SJSA1 (cell line): ENCODE results near the gene ACBD3. TPM values are rescaled to one million over a fixed set of nuclear protein-coding genes. Genes with fewer than 3 reads are reported as not detected.

ENCODE experiments used
- DNase-seq, 2 experiments: peaks; one replicate each; pipeline ENCODE4 v3.0.0-alpha.2; 2015 to 2020; ENCODE audit warnings: low spot score in 2 of 2, low read depth in 1 of 2
- H3K27ac ChIP-seq: fragments of 250-450 bp; sonication (Bioruptor Pico); 2 replicates; pipeline ENCODE4 v1.5.1; 2020; ENCODE audit warnings: mild to moderate bottlenecking, moderate library complexity
- H3K27me3 ChIP-seq: fragments of 250-450 bp; sonication (Bioruptor Pico); replicated peaks from 2 replicates; pipeline ENCODE4 v1.5.1; 2020; ENCODE audit warnings: mild to moderate bottlenecking, moderate library complexity
- H3K36me3 ChIP-seq: fragments of 250-450 bp; sonication (Bioruptor Pico); 2 replicates; pipeline ENCODE4 v1.5.1; 2020; ENCODE audit warnings: mild to moderate bottlenecking
- H3K4me1 ChIP-seq: fragments of 250-450 bp; sonication (Bioruptor Pico); replicated peaks from 2 replicates; pipeline ENCODE4 v1.6.1; 2021; ENCODE audit warnings: mild to moderate bottlenecking
- H3K4me3 ChIP-seq: fragments of 250-450 bp; sonication (Bioruptor Pico); 2 replicates; pipeline ENCODE4 v1.5.1; 2020; ENCODE audit warnings: mild to moderate bottlenecking
- H3K9me3 ChIP-seq: fragments of 250-450 bp; sonication (Bioruptor Pico); replicated peaks from 2 replicates; pipeline ENCODE4 v1.5.1; 2020; ENCODE audit warnings: mild to moderate bottlenecking
- total RNA-seq: library from RNA; depleted of rRNA; stranded (reverse); fragments of >200 nt; shearing (Covaris generic); gene quantifications from 2 replicates; pipeline ENCODE4 v1.2.3, GENCODE V29; 2014; rRNA removed

Gene ACBD3
- total RNA-seq = 44.4 and 62.6 TPM in 2 replicates

DNA sequence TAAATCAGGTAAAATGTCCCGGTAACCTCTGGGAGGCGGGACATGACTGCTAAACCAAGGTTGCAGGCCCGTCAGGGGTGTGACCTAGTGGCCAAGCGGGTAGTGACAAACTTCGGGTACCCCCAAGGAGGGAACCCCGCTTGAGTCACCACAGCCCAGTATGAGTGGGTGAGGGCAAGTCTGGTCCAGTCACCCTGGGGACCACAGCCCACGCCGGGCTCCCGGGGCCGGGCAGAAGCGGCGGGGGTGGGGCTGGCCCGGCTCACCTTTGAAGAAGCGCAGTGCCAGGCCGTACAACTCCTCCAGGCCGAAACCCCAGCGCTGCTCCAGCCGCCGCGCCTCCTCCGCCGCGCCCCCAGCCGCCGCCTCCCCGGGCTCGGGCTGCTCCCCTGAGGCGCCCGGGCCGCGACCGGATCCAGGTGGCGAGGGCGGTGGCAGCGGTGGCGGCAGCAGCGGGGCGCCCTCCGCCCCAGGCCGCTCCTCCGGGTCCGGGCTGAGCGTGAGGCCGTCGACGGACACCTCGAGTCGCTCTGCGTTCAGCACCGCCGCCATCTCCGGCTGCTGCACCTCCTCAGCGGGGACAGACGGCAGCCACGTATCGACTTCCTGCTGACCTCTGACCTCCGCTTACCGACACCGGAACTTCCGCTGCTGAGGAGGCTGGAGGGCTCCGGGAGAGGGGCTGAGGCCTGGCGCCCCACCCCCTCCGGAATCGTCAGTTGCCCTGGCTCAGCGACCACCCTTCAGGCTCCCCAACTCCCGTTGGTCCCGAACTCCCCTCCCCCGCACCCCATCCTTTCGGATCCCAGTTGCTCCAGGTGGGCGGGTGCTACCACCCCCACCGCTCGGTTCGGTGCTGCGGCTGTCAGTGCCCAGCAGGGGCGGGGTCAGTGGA lies at the start of gene ACBD3:
Gene ACBD3 (minus strand): TSS at position 618 of the 895 bp plus-strand sequence. CDS start 66 bp downstream, at position 552.
- Histone ChIP-seq H3K9me3 (no peaks in the 10 kb centered on the region), H3K36me3 (peaks cover 30% of the 10 kb centered on the region), H3K27me3 (no peaks in the 10 kb centered on the region), H3K4me1 (peaks cover 16% of the 10 kb centered on the region), H3K27ac (peak within 1 kb of the TSS; percentile 74), H3K4me3 (peak within 1 kb of the TSS; percentile 99)
- DNase-seq = peak; percentile 85 to 87

- Histone ChIP-seq H3K4me1 (no peaks in the 10 kb centered on the region), H3K36me3 (peaks cover 33% of the 10 kb centered on the region), H3K9me3 (no peaks in the 10 kb centered on the region), H3K27ac (no peak overlapping the region), H3K27me3 (no peaks in the 10 kb centered on the region), H3K4me3 (no peak overlapping the region)
- DNase-seq = no peak
These were observed 47.3 kb upstream of the ACBD3 start for GRCh38 chr1:226233806-226234205.

DNA sequence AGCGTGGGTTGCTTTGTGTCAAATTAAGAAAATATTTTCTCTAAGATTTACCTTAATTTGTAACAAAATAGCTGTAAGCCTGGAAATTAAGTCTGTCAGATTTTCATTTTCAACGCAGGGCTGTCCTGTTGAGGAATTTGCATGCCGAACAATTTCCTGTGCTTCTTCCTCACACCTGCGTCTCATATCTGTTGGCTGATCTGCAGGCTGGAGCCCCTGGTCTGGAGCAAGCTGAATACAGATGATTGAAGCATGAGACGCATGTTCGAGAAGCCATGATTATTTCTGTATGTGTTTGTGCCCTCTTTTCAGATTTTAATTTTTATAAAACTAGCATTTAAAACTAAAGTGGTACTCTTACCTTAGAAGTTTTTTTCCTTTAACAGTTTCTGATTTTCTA lies 46.8 kb upstream of the ACBD3 start:
- no peaks in the 10 kb centered on the region for H3K4me1 ChIP-seq
- DNase-seq = no peak
- H3K27me3 ChIP-seq = no peaks in the 10 kb centered on the region
- H3K9me3 ChIP-seq = no peaks in the 10 kb centered on the region
- H3K36me3 ChIP-seq = peaks cover 33% of the 10 kb centered on the region
- H3K4me3 ChIP-seq = no peak overlapping the region
- H3K27ac ChIP-seq = no peak overlapping the region

DNA sequence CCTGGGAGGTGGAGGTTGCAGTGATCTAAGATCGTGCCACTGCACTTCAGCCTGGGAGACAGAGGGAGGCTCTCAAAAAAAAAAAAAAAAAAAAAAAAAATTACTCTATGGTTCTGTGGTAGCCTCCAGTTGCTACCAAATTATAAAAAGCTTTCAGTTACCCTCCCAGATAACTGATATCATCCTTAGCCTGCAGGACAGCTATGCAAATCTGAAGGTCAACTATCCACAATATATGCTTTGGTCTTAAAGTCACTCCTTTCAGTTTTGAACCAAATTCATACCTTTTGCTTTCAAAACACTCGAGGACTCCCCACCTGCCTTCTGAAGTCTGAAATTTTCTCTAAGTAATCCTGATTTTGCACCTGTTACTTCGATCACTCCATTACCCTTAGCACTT lies 40.1 kb upstream of the ACBD3 start:
- Histone ChIP-seq H3K4me3 (no peak overlapping the region), H3K27ac (no peak overlapping the region), H3K4me1 (peaks cover 7% of the 10 kb centered on the region), H3K36me3 (peaks cover 6% of the 10 kb centered on the region; the same call in 1 of the 2 replicates), H3K27me3 (peaks cover 20% of the 10 kb centered on the region), H3K9me3 (no peaks in the 10 kb centered on the region)
- DNase-seq = no peak

GRCh38 chr1:226223786-226224244 lies 37.3 kb upstream of the ACBD3 start:
- no peaks in the 10 kb centered on the region for H3K9me3 ChIP-seq
- DNase-seq = no peak
- peak overlapping the region; percentile 17 for H3K4me3 ChIP-seq
- no peak overlapping the region for H3K27ac ChIP-seq
- H3K4me1 ChIP-seq = peaks cover 7% of the 10 kb centered on the region
- H3K27me3 ChIP-seq = peaks cover 20% of the 10 kb centered on the region
- no peaks in the 10 kb centered on the region for H3K36me3 ChIP-seq

DNA sequence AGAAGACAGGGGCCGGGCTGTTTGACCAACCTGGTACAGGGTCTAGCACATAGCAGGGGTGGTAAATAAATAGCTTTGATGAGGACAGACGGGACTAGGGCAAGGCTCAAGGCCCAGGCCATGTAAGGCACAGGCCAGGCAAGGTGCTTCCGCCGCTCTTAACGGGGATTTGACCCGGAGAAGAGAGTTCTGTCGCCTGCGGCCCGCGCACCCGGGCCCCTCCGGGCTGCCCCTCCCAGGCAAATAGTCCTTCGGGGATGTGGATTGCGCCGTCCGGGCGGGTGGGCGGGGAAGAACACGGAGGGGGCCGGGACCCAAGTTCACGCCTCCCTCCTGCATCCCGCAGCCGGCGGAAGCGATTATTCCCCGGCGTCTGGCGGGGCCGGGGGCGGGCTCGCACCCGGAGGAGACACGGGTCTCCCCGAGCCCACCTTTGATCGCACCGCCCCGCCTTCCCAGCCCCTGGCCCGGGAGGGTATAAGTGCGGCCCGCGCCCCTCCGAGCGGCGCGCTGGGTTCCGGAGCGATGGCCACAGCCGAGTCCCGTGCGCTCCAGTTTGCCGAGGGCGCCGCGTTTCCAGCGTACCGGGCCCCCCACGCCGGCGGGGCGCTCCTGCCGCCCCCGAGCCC lies 36.7 kb upstream of the ACBD3 start, which contains the start of gene MIXL1:
Gene MIXL1 (plus strand): TSS at position 508 of the 629 bp plus-strand sequence. CDS start 18 bp downstream, at position 526.
- Histone ChIP-seq H3K27me3 (peaks cover 20% of the 10 kb centered on the region), H3K27ac (no peak within 1 kb of the TSS), H3K4me3 (peak within 1 kb of the TSS; percentile 17), H3K36me3 (no peaks in the 10 kb centered on the region), H3K4me1 (peaks cover 7% of the 10 kb centered on the region), H3K9me3 (no peaks in the 10 kb centered on the region)
- DNase-seq = no peak

DNA sequence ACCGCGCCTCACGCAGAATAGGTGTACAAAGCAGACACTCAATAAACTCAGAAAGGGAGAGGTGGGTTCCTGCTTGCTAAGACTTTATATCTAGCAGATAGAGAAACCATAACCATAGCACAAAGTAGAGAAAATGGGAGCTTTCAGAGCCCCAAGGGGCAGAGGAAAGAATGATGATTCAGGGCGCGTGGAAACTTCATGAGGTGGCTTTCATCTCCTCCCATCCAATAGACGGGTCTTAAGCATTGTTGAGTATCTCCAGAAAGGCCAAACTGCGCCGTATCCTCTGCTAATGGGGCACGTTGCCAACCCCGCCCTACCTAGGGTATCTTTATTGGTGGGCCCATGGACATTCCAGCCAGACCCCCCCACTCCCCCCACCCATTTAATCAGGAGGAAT lies 36.1 kb upstream of the ACBD3 start:
- H3K36me3 ChIP-seq = no peaks in the 10 kb centered on the region
- peaks cover 20% of the 10 kb centered on the region for H3K27me3 ChIP-seq
- peaks cover 7% of the 10 kb centered on the region for H3K4me1 ChIP-seq
- H3K9me3 ChIP-seq = no peaks in the 10 kb centered on the region
- no peak for DNase-seq
- H3K4me3 ChIP-seq = no peak overlapping the region
- H3K27ac ChIP-seq = no peak overlapping the region

DNA sequence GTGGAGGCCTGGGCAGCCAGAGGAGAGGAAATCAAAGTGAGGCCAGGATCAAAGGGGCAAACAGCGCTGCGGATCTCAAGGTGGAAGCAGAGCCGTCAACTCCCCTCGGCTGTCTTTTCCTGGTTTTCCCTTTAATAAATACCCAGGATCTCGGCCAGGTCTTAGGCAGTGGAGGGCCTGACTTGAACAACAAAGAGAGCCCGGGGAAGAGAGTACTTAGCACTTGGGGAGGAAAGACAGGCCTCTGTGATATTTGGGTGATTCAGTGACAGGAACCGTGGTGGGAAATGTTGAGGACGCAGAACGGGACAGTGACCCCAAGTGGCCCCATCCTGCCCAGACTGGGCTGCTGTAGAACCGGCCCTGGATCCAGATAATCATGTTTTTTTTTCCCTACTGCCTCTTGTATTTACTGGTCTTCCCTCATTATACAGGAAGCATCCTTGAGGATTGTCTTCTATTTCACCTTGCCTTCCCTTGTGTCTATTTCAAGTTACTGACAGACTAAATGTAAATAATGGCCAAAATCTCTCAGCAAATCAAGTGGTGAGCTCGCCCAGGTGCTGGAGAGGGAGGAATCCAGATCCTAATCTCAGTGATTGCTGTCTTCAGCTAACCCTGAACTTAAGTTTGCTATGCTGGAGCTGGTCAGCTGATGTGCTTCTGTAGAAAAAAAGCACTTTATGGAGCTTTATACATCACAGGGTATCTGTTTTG lies 34.1 kb upstream of the ACBD3 start:
- no peak for DNase-seq
- Histone ChIP-seq H3K27ac (no peak overlapping the region), H3K27me3 (peaks cover 20% of the 10 kb centered on the region), H3K4me3 (no peak overlapping the region), H3K36me3 (no peaks in the 10 kb centered on the region), H3K4me1 (peaks cover 7% of the 10 kb centered on the region), H3K9me3 (no peaks in the 10 kb centered on the region)

DNA sequence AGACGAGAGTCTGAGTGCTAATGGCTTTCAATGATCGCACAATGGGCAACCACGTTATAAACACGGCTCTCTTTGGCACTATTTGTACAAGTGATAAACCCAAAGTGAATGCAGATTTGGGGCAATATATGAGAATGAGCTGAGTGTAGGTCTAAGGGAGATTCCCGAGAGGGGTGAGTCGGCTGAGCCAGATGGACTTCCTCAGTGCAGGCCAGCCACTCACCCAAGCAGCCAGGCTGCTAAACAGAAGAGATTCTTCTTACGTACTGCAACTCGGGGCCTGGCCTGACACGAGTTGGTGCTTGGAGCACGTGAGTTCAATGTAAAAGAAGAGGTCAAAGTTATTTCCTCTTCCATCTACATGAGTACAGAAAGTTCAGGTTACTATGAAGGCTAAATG lies 30.7 kb upstream of the ACBD3 start:
- peak in 1 of 2 experiments; percentile 19 for DNase-seq

GRCh38 chr1:226216056-226216455 lies 29.5 kb upstream of the ACBD3 start:
- Histone ChIP-seq H3K9me3 (no peaks in the 10 kb centered on the region), H3K27me3 (no peaks in the 10 kb centered on the region; the same call in 1 of the 2 replicates), H3K36me3 (no peaks in the 10 kb centered on the region), H3K4me1 (no peaks in the 10 kb centered on the region), H3K27ac (no peak overlapping the region), H3K4me3 (no peak overlapping the region)
- DNase-seq = no peak

More for the DNA sequence above, 30.7 kb upstream of the ACBD3 start:
- Histone ChIP-seq H3K36me3 (no peaks in the 10 kb centered on the region), H3K4me1 (no peaks in the 10 kb centered on the region), H3K27ac (no peak overlapping the region), H3K9me3 (no peaks in the 10 kb centered on the region), H3K4me3 (no peak overlapping the region), H3K27me3 (no peaks in the 10 kb centered on the region; the same call in 1 of the 2 replicates)

DNA sequence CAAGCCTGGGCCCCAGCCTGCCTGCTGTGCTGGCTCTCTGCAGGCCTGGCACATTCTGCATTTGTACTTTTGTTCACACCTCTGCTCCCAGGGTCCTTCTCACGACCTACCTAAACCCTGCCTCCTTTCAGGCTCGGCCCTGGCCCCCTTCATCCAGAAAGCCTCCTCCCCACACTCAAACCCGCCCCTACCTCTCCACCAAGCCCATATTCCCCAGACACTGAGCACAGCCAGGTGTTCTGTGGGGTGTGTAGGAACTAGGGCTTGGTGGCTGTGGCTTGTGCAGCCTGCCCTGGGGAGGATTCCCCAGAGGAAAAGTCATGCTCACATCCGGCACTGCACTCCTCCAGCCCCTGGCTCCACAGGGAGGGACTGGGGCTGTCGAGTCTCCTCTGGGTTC lies 28.7 kb upstream of the ACBD3 start:
- no peaks in the 10 kb centered on the region for H3K9me3 ChIP-seq
- H3K27me3 ChIP-seq = no peaks in the 10 kb centered on the region; the same call in 1 of the 2 replicates
- peak in 1 of 2 experiments; percentile 30 for DNase-seq
- H3K4me1 ChIP-seq = no peaks in the 10 kb centered on the region
- no peak overlapping the region for H3K27ac ChIP-seq
- no peaks in the 10 kb centered on the region for H3K36me3 ChIP-seq
- no peak overlapping the region for H3K4me3 ChIP-seq

- Histone ChIP-seq H3K36me3 (no peaks in the 10 kb centered on the region), H3K4me1 (no peaks in the 10 kb centered on the region), H3K27ac (no peak overlapping the region), H3K9me3 (no peaks in the 10 kb centered on the region), H3K27me3 (no peaks in the 10 kb centered on the region; the same call in 1 of the 2 replicates), H3K4me3 (no peak overlapping the region)
- DNase-seq = no peak
These were observed 26.0 kb upstream of the ACBD3 start for GRCh38 chr1:226212545-226212944.

- Histone ChIP-seq H3K27me3 (no peaks in the 10 kb centered on the region; the same call in 1 of the 2 replicates), H3K36me3 (no peaks in the 10 kb centered on the region), H3K27ac (no peak overlapping the region), H3K4me3 (no peak overlapping the region), H3K4me1 (no peaks in the 10 kb centered on the region), H3K9me3 (no peaks in the 10 kb centered on the region)
- DNase-seq = no peak
These were observed 24.8 kb upstream of the ACBD3 start for GRCh38 chr1:226211181-226211821.
